ENCODE results near the gene LAMB2. TPM values are rescaled to one million over a fixed set of nuclear protein-coding genes. Genes with fewer than 3 reads are reported as not detected.

Gene LAMB2
- total RNA-seq: 69.2 TPM

DNA sequence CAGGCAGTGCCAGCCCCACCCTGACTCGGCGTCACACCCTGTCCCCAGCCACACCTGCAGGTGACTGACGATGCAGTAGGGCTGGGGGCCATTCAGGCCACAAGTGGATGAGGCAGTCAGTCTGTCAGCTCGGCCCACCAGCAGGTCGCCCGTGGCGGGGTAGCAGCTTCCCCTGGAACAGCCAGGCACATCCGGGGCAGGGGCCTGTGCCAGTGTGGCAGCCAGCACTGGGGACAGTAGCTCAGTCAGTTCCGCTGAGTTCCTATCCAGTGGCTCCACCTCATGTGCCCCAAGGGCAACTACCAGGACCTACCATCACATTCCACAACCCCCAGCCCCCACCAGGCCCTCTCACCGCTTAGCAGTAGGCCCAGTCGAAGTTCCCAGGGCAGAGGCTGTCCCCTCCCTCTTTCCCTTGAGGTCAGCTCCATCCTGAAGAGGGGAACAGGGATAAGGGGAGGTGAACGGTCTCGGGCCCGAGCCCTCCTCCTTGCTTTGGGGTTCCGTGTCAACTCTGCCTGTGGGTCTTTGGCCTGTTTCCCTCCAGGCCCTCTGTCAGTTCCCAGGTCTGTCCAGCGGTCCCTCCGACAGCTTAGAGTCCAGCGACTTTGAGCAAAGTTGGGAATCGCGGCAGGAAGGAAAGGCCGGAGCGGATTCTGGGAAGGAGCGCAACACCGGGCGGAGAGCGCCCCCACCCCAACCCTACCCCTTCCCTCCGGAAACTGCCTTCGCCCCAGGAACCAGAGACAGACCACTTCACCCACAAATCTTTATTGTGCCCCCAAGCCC lies at the start of gene LAMB2:
TSS of gene LAMB2 (minus strand) at position 614 of the 789 bp plus-strand sequence. CDS start at position 431, 183 bp downstream.

DNA sequence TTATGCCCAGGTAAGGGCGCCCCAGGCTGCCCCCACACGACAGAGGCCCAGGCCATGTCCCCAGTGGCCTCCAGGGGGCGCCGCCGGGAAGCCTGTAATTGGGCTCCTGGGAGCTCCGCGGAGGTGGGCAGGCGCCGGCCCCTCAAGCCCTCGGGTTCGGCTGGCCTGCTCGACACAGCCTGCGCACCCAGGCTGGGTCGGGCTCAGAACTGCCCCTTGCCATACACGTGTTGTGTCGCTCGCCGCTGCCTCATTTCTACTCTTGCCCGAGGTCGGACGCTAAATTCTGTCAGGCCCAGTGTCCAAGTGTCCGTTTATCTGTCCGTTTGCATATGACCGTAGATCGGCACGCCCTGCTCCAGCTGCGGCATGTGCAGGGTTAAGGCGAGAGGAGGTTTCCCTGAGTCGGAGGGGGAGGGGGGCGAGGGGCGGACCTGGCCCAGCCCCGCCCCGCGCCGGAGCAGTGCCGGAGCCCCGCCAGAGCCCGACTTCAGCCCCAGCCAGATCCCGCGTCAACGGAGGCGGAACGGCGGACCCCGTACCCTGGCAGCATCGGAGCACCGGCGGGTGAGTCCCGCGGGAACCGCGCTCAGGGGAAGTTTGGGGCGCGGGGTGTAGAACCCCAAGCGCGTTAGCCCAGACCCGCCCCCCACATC lies 38.4 kb upstream of the LAMB2 start, which contains the start of gene KLHDC8B:
TSS of gene KLHDC8B (plus strand) at position 480 of the 656 bp plus-strand sequence. CDS start 1,172 bp downstream, outside the sequence.

DNA sequence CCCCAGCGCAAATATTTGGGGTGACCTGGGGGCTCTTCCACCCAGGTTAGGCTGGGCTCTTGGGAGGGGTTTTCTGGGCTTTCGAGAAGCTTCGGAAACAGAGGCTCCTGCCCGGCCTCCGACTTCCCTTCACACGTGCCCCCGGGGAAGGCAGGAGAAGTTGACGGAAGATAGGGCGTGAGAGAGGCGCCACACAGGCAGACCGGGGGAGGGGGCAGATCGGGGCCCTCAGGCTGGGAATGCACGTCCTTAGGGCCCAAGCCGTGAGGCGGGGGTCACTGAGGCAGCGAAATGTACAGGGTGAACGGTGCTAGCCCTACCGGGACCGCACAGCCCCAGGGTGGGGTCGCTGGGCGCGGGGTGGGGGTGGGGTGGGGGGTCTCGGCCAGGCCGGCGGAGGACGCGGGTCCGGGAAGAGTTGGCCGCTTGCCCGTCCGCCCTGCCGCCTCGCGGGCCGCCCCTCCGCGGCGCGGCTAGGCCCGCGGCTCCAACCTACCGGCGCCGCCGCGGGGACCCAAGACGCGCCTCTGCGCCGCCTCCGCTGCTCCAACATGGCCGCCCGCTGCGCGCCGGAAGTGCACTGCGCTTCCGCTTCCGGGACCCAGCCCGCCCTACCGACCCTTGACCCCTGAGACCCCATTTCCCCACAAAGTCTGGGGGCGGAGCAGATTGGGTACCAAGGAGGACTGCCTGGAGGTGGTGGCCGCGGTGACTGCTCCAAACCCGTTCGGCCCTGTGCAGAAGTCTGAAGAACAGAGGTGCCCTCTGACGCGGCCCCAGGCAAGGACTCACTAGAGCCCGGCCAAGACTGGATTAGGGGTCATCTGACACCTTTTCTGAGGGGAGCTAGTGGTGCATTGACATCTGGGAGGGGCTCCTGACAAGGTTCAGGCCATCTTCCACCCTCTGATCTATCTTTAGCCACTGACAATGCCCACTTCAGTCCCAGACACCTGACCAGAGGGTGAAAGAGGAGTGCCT lies 33.2 kb upstream of the LAMB2 start, which contains the start of gene CCDC71:
TSS of gene CCDC71 (minus strand) at position 561 of the 981 bp plus-strand sequence. CDS start 2,123 bp downstream, outside the sequence.

DNA sequence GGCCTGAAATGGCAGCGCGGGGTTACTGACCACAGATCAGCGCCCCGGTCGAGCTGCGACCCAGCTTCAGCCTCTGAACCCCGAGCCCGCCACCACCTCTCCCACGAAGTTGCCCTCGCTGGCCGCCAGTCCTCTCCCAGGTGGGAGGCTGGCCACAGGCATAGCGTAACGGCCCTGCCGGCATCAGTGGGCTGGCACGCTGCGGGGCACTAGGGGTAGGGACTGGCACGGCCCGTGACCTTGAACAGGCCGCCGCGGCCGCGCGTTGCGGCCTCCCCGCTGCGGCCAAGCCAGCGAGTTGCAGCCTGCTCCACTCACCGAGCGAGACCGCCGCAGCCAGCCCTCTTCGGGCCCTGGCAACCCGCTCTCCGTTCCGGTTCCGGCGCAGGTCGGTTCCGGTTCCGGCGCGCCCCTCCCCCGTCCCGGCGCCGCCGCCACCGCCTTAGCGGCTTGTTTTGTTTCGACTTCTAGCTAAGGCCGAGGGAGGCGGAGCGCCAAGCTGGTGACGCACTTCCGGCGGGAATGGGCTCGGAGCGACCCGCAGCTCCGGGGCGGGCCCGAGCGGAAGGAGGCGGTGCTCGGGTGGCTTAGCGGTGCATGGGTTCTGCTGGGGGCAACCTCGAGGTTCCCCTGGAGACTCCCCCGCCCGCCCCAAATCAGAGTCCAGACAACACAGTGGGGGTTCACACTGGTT lies 12.3 kb downstream of the LAMB2 start, which contains the start of gene USP19:
TSS of gene USP19 (minus strand) at position 386 of the 694 bp plus-strand sequence. CDS start 1,678 bp downstream, outside the sequence.

DNA sequence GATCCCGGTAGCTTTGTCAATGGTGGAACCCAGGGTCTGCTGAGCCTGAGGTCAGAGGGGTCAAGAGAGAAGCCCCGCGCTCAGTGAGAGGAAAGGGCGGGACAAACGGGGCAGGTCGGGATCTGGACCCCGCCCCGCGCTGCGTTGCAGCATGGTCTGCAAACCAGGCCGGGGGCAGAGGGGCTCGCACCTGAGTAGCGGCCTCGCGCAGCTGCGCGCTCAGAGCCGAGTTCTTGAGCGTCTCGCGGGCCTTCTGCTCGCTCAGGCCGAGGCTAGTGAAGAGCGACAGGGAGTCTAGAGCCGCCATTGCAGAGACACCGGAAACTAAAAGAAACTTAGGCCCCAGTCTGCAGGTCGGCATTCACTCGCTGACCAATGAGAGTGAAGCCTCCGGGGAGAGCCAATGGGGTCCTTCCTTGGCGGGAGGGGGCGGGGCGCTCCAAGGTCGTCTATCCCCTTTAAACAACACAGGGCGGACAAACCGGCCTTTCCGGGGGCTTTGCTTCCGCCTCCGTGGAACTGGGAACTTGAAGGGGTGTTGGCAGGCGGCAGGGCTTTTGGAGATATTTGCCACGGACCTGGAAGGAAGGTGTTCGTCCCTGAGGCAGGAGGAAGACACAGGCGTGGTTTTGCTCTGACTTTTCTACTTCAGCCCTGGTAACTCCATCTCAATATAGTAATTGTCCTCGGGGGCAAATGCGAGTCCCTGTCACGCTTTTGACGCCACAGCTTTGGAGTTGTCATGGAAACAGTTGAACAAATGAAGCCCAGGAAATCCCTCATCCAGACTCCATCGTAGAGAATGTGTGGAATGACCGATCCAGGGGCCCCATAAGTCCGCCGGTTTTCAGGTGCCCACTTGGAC lies 28.2 kb downstream of the LAMB2 start, which contains the start of gene QARS1:
TSS of gene QARS1 (minus strand) at position 331 of the 865 bp plus-strand sequence. CDS start at position 307, 24 bp downstream.

DNA sequence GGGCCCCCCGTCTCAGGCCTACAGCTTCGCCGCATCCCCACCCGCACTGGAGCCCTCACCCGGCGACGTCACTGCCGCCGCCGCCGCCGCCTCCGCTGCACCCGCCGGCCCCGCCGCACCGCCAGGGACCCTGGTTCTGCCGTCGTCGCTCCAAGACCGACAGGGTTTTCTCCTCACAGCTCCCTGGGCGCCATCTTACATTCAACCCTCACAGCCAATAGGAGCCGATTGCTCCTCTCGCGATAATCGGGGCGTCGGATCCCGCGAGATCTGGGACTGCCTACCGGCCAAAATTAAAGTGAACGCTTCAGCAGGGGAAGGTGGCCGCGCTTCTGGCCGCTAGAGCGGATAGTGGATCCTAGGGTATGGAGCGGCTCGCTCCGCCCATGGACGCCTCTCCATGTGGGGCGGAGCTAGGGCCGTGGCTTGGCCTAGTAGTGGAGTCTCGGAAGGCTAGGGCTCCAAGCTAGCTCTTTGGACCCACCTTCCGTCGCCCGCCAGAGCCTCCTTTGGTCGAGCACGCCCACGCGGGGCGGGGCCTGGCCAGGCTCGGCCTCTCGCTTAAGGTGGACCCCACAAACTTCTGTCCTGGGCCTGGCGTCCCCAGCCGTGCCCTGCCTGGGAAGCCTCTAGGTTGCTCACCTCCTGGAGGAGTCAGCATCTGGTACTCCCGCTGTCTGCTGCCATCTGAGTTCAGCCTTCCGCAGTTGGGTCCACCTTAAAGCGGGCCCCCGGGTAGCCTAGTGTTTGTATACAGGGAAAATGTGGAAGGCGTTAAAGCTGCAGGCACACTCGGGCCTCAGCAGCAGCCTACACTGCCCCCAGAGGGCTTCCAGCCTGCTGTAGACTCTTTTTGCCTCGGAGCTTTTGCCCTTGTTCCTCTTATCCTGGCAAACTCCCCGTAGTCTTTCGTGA lies 38.7 kb downstream of the LAMB2 start, which contains the start of gene QRICH1:
TSS of gene QRICH1 (minus strand) at position 219 of the 915 bp plus-strand sequence. CDS start 17,054 bp downstream, outside the sequence.

Small RNAs within 50 kb of the gene (small RNA-seq; reads per million reads assigned to genes)
- not detected for gene RN7SL182P (ENCODE audit: low replicate concordance)

Other genes starting within 250 kb of the LAMB2 start
- 7.2 TPM for gene SLC25A20, start 234.2 kb downstream of the LAMB2 start, total RNA-seq
- 120 TPM for gene ARIH2, start 214.2 kb downstream of the LAMB2 start, total RNA-seq
- gene P4HTM, start 142.8 kb downstream of the LAMB2 start, total RNA-seq: 78.3 TPM
- gene WDR6, start 125.7 kb downstream of the LAMB2 start, total RNA-seq: 131 TPM
- gene DALRD3, start 114.5 kb downstream of the LAMB2 start, total RNA-seq: 53.2 TPM
- gene NDUFAF3, start 110.9 kb downstream of the LAMB2 start, total RNA-seq: 43.8 TPM
- gene IMPDH2, start 103.7 kb downstream of the LAMB2 start, total RNA-seq: 133 TPM
- 187 TPM for gene QRICH1, start 39.0 kb downstream of the LAMB2 start, total RNA-seq
- gene QARS1, start 28.3 kb downstream of the LAMB2 start, total RNA-seq: 170 TPM
- 63.9 TPM for gene USP19, start 12.2 kb downstream of the LAMB2 start, total RNA-seq
- gene CCDC71, start 33.3 kb upstream of the LAMB2 start, total RNA-seq: 24.7 TPM
- 11.0 TPM for gene KLHDC8B, start 38.5 kb upstream of the LAMB2 start, total RNA-seq
- gene C3orf62, start 144.2 kb upstream of the LAMB2 start, total RNA-seq: 8.5 TPM
- 48.8 TPM for gene USP4, start 207.0 kb upstream of the LAMB2 start, total RNA-seq
- 62.0 TPM for gene GPX1, start 225.3 kb upstream of the LAMB2 start, total RNA-seq